HG03025 (cell line): Measurements from ENCODE around the gene RPH3AL.

Source experiments
- ATAC-seq: cut with Tn5 transposase; IDR thresholded peaks from one replicate; pipeline ENCODE4 v1.9.1; 2021; ENCODE audit warnings: mild to moderate bottlenecking, moderate library complexity; ENCODE audit not compliant: unreplicated experiment, low FRiP score

RPH3AL gene

DNA sequence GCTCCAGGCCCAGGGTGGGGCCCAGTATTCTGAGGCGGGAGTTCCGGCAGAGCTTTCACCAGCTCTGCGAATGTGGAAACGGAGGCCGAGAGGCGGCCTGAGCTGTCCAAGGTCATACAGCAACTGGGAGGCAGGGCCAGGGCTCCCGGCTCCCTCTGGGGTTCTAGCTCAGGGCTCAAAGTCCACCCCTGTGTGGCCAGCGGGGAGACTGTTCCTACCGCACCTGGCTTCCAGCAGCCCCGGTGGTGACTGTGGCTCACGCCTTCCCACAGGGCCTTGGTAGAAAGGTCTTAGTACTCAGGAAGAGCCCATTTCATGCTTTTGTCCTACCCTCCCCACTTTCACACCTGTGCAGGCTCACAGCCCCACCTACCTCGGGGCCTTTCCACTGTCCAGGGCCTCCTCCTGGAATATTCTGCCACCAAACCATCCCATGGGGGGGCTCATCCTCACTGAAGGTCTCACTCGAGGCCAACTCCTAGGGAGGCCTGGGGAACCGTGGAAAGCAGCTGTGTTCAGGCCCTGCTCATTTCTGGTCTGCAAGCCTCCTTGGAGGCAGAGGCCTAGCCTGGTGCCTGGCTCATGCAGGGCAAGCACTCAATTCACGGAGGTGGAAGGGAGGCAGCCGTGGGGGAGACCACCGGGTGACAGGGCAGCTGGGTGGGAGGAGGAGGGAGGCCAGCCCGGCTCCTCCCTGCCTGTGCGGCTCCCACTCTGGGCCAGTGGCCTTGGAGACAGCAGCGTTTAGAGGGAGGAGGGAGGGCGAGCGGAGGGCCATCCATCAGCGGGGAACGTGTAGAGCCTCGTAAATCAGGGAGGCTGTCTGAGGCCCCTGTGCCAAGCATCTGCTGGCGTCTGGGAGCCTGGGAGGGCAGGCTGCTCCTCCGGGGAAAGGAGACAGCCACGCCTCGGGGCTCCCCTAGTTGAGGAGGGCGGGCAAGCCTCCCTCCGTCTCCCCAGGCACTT is 158.5 kb downstream of the RPH3AL start:
- no peak for ATAC-seq

DNA sequence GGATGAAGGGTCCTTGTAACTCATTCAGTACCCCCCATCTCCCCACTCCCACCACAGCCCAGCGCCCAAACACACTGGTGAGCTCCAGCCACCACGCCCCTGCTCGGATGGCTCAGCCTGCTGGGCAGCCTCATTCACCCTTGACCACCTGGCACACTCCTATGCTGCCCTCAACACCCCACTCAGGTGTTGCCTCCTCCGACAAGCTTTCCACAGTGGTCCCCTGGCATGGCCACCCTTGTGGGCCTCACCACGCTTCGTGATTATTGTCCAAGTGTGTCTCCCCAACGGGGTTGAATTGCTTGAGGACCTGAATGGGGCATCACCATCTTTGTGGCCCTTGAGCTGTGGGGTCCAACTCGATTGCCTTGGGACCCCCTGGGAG is 159.2 kb downstream of the RPH3AL start:
- ATAC-seq, result no peak

DNA sequence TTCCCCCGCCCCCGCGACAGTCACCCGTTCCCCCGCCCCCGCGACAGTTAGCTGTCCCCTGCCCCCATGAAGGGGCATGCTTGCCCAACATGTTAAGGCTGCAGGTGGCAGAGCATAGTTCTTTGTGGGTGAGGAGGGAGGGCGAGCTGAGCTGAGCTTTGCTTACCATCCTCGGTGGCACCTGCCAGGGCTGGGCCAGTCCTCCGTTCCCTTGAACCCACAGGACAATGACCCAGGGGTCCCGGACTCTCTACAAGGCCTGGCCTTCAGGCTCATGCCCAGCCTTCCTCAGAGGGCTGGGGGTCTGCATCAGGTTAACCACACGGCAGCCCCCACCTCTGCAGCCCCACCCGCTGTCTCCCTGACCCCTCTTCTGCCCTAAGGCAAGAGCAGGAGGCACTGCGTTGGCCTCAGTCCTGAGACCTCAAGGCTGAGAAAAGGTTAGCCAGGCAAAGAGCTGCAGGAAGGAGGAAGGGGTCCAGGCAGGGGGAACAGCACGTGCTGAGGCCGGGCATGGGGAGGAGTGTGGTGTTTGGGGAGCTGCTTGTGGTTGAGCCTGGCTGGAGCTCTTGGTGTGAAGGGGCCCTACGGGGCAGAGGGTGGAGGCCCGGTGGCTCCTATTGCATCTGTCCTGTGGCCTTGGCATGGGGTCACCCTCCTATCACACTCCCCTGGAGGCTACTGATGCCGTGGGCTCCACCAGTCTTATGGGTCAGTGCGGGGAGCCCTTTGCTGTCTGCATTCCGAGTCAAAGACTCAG is 159.8 kb downstream of the RPH3AL start:
- ATAC-seq, result no peak

DNA sequence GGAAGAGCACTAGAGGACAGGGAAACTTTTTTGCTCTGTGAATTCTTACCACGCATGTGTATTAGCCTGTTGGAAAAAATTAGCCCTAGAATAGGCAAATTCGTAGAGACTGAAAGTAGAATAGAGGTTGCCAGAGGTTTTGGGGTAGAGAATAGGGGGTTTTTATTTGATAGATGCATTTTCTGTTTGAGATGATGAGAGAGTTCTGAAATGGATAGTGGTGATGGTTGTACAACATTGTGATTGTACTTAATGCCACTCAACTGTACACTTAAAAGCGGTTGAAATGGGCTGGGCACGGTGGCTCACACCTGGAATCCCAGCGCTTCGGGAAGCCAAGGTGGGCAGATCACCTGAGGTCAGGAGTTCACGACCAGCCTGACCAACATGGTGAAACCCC is 163.2 kb downstream of the RPH3AL start:
- no peak for ATAC-seq

DNA sequence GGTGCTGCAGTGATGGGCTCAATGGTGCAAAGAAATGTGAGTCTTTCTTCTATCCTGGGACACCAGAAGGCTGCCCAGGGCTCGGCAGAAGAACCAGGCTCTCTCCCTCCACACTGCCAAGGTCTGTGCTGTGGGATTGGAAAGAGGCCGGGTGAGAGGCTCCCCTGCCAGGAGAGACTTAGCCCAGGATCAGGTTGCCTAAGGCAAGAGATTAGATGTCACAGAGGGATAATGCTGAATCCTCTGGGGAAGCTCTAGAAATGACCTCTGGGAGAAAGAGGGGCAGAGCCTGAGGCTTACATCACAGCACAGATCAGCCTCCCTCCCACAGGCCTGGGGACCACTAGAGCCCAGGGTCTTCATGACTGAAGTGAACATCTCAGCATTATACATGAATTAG is 165.5 kb downstream of the RPH3AL start:
- no peak for ATAC-seq

DNA sequence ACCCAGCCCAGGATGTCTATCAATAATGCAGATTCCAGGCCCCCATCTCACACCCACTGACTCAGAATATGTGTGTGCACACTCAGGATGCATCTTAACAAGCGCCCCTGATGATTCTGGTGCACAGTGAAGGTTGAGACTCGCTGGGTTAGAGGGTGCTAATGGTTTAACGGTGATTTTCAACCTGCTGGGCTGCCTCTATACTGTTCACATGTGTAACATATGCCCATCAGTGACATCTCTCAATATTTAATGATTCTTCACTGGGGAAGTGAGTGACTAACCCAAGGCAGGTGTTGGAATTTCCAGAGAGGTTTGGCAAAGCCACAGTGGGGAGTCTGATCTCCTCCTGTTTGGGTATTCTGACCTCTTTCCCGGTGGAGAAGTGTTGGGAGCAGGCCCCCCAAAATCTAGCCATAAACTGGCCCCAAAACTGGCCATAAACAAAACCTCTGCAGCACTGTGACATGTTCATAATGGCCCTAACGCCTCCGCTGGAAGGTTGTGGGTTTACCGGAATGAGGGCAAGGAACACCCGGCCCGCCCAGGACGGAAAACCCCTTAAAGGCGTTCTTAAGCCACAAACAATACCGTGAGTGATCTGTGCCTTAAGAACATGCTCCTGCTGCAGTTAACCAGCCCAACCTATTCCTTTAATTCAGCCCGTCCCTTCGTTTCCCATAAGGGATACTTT is 167.0 kb downstream of the RPH3AL start:
- ATAC-seq, result no peak

DNA sequence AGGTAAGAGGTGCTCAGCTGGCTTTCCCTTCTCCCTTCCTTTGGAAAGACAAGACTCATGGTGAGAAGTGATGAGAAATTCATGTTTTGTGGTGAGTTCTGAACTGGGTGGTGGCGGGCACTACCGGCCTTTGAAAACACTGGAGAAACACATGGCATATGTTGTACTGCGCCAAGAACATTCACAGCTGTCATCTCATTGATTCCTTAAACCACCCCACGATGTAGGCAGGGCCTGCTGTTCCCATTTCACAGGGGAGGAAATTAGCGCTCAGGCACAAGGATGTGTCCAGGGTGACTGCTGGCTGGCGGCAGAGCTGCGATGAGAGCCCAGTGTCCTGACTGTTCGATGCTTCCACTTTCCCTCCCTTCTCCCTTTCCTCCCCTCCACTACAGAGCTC is 169.6 kb downstream of the RPH3AL start:
- ATAC-seq, result no peak

DNA sequence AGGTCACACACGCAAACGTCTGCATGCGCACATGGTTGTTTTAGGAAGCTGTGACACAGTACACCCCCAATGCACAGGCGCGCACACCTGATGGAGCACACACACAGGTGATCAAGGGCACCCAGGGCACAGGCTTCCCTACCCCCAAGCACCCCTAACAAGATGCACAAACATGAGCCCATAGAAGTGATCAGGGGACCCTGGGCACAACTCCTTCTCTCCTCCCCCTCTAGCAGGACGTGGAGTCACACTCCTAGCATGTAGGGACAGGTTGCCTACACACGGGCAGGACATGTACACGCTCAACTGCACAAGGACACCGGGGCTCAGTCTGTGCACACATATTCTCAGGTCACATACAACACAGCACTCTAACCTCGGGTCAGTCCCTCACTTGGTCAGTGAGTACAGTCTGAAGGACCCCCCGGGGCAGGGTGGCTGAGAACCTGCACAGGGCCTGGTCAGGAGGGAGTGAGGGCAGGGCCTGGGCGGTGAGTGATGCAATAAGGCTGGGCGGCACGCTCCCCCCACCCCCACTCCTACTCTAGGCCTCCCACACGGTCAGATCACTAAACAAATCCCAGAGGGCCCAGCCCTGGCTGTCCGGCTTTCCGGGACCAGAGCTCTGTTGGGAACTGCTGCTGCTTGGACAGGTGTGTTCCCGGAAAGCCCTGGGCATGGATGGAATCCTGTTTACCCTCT is 170.4 kb downstream of the RPH3AL start:
- ATAC-seq, result no peak

DNA sequence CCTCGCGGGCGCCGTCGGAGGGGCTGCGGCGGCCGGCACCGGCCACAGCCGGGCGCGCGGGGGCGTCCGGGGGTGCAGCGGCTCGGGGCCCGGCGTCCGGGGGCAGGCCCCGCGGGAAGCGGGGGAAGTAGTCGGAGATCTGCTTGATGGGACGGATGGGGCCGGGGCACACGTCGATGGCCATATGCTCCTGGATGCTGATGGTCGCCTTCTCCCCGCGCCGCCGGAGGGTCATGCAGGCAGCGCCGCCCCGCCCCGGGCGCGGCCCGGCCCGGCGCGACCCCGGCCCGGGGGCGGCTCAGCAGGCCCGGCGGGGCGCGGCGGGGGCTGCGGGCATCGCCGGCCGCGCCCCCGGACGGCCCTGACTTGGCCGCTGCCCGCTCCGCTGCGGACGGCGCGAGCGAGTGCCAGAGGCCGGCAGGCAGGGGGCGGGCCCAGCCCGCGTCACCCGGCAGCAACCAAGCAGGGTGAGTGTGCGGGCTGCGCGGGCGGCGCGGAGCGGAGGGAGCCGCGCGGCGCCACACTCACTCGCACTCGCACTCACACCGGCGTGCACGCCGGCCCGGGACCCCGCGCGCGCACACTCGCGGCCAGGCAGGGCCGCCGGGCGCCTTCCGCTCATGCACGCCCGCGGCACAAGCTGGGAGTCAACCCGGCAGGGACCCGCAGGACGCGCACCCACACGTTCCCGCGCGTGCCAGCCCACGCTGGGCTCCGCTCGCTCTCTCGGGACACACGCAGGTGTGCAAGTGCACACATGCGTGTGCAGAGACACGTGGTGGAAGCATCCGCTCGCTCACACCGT is 171.2 kb downstream of the RPH3AL start, which contains the start of gene DOC2B:
Gene DOC2B, minus strand, starts transcription at position 406 of the 805 bp plus-strand sequence. Its CDS starts 171 bp downstream, at position 235.
- ATAC-seq, result no peak

DNA sequence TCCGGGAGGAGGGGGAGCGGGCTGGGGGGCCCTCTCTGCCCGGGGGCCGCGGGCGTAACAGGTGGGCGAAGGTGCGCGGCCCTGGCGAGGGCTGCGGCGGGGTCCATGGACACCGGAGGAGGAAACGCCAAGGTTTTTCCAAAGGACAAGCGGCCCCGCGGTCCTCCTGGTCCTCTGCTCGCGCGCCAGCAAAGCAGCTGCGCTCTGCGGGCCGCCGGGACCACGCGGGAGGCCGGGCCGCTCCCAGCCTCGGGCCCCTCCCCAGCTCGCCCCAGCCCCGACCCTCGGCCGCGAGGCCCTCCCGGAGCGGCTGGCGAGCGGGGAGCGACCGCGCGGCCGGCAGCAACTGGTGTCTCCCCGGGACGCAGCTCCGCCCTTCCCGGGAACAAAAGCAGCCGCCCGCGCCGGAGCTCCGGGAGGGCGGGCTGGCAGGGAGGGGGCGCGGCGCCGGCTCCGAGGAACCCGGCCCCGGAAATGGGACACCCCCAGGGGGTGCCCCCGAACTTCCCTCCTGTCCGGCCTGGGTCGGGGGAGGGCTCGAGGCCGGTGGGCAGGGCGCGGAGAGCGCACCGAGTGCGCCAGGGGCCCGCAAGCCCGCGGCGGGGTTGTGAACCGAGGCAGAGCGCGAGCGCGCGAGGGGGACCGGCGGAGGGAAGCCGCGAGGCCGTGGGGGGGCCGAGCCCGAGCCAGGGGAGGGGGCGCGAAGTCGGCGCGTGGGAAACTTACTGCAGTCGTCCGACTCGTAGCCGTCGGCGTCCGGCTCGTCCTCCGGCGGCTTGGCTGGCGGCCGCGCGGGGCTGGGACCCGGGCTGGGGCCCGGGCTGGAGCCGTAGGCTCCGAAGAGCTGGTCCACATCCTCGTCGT is 172.0 kb downstream of the RPH3AL start:
- no peak for ATAC-seq

DNA sequence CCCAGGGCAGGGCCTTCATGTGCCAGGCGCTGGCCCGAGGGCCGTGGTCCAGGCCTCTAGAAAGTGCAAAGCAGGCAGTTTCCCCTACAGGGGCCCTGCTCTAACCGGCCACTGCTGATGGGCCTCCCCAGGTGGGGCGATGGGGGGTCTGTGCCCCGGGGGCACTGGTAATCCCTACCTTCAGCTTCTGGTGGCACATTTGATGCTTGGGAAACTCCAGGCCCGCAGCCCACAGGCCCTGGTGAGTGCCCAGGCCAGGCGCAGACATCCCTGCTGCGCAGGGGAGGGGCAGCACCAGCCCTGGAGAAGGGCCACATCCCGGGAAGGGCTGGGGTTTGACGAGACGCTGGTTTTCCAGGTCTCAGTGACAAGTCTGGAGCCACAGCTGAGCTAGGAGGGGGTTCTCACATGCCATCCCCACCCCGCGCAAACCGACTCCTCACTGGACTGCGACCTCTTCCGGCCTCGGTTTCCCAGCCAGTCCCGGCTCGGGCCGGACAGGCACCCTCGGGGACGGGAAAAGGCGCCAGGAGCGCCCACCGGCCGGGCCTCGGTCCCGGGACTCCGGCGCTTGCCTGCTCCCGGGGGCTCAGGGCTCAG is 172.7 kb downstream of the RPH3AL start:
- ATAC-seq, result no peak

DNA sequence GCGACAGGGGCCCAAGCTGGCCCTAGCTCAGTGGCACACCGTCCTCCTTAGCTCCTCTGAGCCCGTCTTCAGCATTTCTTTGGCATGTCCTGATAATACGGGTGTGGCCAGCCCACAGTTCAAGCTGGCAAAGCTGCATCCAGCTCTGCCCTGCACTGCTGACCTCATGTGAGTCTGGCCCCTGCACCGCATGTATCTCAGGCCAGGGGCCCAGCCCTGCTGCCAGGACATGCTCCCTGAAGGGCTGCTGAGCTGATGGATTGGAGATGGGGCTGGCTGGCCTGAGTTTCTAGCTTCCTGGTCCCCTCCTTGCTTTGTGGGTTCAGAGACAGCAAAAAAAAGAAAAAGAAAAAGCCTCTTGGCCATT is 173.6 kb downstream of the RPH3AL start:
- ATAC-seq, result no peak

DNA sequence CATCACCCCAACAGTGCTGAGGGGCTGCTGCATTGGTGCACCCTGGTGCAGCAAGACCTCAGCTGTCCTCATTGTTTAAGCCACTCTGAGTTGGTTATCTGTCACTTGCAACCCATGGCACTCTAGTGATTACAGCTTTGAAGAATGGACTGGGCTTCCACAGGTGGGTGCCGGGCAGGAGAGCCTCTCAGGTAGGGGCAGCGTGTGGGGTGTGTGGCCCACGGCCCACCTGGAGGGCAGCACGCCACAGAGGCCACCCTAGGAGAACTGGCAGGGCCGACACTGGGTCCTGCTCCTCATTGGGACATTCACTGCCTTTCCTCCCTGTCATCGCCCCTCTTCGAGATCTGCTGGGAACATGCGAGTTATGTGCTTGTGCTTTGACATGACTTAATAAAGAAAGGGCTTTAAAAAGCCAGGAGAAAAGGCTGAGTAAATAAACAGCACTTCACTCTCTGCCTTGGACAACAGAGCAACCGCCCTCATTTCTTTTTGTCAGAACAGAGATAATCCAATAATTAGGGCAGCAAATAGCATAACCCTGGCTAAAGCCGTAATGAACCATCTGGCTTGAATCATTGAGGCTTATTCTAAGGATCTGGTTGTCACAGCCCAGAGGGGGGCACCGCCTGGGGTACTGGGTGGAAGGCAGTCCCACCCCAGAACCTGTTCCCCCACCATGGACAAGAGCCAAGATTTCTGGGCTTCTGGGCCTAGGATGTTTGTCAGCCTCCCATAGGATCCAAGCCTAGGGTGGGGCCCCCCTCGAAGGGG is 174.1 kb downstream of the RPH3AL start:
- ATAC-seq, result no peak

DNA sequence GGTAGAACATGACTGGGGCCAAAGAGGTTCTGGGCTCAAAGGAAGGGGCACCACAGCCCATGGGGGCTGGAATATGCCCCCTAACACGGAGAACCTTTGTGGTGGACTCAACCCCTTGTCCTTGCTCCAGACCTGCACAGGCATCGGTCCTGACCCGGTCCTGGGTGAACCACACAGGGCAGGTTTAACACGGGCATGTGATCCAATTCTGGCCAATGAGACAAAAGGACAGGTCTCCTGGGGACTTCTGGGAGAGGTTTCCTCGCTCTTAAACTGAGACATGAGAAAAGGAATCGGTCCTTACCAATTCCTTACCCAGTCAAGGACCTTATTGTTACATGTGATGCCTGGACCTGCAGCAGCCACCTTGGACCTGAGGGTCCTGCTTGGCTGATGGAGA is 174.8 kb downstream of the RPH3AL start:
- no peak for ATAC-seq

DNA sequence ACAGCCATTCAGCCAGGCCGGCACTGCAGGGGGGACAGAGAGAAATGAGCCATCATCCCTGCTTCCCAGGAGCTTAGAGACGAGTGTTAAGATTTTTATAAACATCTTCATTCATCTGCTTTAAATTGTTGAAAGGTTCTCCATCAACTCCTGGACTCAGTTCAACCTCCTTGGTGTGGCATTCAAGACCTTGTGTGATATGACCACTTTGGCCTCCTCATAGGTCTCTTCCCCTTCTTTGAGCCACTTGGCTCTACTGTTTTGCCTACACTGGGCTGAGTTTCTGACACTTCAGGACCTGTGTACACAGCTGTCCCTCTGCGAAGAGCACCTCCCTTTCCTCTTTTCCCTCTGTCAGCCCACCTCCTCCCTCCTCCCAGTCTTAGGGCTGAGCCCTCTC is 175.5 kb downstream of the RPH3AL start:
- ATAC-seq, result no peak

DNA sequence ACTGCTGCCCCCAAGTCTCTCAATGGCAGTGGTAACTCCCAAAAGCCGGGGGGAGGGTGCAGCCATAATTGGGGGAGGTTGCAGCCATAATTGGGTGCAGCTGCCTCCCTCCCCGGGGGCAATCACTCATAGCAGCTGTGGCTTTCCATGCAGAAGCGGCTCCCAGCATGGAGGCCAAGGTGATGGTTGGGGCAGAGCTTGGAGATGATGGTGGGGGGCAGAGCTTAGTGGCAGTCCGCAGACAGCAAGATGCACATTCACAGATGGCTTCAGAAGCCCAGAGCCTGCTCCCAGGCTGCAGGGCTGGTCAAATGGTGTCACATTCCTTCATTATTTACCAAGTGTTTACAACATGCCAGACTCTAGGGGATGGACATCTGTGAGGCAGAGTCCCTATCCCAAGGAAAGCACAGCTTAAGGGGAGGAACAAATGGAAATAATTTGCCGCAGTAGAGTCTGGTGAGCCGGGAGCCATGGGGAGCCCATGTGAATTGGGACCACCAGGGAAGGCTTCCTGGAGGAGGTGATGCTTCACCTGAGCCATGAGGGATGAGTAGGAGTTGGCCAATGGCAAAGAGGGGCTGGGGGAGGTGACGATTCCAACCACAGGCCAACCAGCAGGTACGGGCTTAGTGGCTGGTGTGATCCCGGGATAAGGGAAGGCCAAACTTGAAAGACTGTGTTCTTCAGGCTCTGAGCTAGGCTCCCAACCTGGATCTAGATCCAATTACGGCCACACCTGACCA is 179.3 kb downstream of the RPH3AL start:
- ATAC-seq, result no peak

DNA sequence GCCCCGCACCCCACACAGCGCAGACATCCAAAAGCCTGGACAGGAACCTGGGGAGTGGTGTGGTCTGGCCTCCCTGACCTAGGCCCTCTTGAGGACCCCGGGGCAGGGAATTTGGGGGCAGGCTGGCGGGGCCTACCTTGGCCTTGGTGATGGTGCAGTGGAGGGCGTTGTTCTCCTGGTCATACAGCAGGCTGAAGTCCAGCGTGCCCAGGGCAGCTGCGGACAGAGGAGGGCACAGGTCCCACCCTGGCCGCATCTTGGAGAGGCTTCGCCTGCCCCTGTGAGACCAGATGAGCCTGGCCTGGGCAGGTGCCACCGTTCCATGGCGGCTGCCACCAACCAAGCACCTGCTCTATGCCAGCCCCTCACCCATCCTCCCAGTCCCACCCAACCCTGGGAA is 180.2 kb downstream of the RPH3AL start:
- ATAC-seq, result no peak
